ACC112 (cell line): ENCODE measurements around the gene KIF1C.

Experiments
- H2AFZ ChIP-seq: fragments of 200-600 bp; sonication (generic); one replicate; pipeline ENCODE4 v1.6.0; 2017; ENCODE audit warnings: antibody characterized with exemption, low read length; ENCODE audit not compliant: unreplicated experiment
- H3K27ac ChIP-seq: fragments of 200-600 bp; sonication (generic); 2 replicates; pipeline ENCODE4 v1.5.1; 2014; ENCODE audit warnings: low read depth, mild to moderate bottlenecking, antibody characterized with exemption, low read length, moderate library complexity
- H3K27me3 ChIP-seq: fragments of 200-600 bp; sonication (generic); 2 replicates; pipeline ENCODE4 v1.6.1; 2014; ENCODE audit warnings: mild to moderate bottlenecking, antibody characterized with exemption, low read length, moderate library complexity, mixed read lengths; ENCODE audit not compliant: insufficient read depth
- H3K36me3 ChIP-seq: fragments of 200-600 bp; sonication (generic); 2 replicates; pipeline ENCODE4 v1.6.1; 2016; ENCODE audit warnings: mild to moderate bottlenecking, antibody characterized with exemption, low read length, moderate library complexity, mixed read lengths; ENCODE audit not compliant: insufficient read depth
- H3K4me1 ChIP-seq: fragments of 200-600 bp; sonication (generic); one replicate; pipeline ENCODE4 v1.6.1; 2016; ENCODE audit warnings: low read length, mixed read lengths; ENCODE audit not compliant: insufficient read depth, unreplicated experiment, control insufficient read depth
- H3K4me3 ChIP-seq: fragments of 200-600 bp; sonication (generic); 2 replicates; pipeline ENCODE4 v1.5.1; 2014; ENCODE audit warnings: mild to moderate bottlenecking, low read depth, low read length
- H3K79me2 ChIP-seq: fragments of 200-600 bp; sonication (generic); one replicate; pipeline ENCODE4 v1.6.0; 2016; ENCODE audit warnings: low read length; ENCODE audit not compliant: control insufficient read depth, unreplicated experiment, insufficient read depth

The KIF1C gene

DNA sequence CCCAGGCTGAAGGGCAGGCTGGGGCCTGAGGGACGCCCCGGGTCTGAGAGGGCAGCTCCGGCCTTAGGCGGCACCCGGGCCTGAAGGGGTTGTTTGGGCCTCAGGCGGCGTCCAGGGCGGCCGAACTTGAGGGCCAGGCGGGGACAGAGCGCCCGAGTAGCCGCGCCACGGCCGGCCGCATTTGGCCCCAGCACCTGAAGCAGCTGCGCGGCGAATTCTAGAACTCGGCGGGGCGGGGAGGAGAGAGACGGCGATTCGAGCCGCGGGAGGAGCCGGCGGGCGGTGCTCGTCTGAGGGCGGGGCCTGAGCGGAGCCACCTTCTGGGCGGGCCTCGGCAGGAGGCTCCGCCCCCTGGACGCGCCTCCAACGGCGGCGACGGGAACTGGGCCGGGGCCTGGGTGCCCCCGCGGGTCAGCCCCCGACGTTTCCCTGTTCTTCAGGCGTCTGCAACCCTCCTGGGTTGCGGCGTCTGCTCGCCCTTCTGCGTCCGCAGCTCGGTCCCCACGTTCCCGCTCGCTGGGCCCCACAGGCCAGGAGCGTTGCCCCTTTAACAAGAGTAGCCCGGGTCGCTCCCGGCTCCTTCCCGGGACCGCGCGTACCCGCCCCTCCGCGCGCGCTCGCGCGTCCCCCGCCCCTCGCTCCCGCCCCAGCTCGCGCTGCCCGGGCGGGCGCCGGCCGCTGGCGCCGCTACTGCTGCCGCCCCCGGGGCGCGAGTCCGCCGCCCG, at the start of gene KIF1C, which contains the start of gene INCA1:
KIF1C (plus strand) TSS at position 649 of the 725 bp plus-strand sequence. CDS start 2,297 bp downstream, outside the sequence.
INCA1 (minus strand) TSS at position 221 of the 725 bp plus-strand sequence. CDS start 3,085 bp downstream, outside the sequence.
- Histone ChIP-seq H3K79me2 (peaks cover 38% of the 10 kb centered on the region), H3K27ac (peak within 1 kb of the TSS; percentile 55), H3K27me3 (no peaks in the 10 kb centered on the region), H3K4me1 (peaks cover 19% of the 10 kb centered on the region), H2AFZ (peak within 1 kb of the TSS; percentile 92), H3K36me3 (peaks cover 14% of the 10 kb centered on the region; the same call in 1 of the 2 replicates), H3K4me3 (peak within 1 kb of the TSS; percentile 98)

DNA sequence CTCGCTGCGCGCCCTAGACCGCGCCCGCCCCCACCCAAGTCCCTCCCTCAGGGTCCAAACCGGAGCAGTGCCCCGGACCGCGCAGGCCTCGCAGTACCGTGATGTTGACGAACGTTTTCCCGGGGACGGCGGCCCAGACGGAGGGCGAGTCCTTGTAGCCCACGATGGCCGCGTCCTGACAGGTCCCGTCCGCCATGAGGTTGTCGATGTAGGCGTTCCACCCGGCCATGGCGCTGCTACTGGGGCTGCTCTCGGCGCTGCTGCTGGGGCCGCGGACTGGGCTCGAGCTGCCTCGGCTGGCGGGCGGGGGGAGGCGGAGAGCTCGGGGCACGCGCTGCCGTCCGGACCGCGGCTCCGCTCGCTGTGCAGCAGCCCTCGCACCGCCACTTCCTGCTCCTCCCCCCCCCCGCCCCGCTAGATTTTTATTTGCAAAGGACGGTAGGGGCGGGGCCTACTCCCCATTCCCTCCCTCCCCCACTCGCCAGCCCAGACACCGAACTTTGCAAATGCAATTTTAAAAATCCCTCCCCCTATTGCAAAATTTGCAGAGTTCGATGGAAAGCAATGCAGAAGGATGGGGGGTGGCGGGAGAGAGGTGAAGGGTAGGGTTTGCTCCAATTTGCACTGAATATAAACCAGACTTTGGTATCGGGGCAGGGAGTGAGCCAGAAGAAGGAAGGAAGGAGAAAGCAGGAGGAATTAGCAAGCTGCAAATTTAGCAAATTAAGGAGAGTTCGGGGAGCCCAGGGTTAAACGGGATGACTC, 49.4 kb upstream of the KIF1C start, which contains the start of gene PFN1:
PFN1 (minus strand) TSS at position 365 of the 765 bp plus-strand sequence; CDS start at position 229, 136 bp downstream.
- Histone ChIP-seq H3K36me3 (peaks cover 16% of the 10 kb centered on the region; the same call in 1 of the 2 replicates), H3K27ac (peak within 1 kb of the TSS; percentile 94), H3K4me1 (peaks cover 38% of the 10 kb centered on the region), H3K4me3 (peak within 1 kb of the TSS; percentile 90), H3K27me3 (no peaks in the 10 kb centered on the region), H3K79me2 (peaks cover 47% of the 10 kb centered on the region), H2AFZ (peak within 1 kb of the TSS; percentile 77)

DNA sequence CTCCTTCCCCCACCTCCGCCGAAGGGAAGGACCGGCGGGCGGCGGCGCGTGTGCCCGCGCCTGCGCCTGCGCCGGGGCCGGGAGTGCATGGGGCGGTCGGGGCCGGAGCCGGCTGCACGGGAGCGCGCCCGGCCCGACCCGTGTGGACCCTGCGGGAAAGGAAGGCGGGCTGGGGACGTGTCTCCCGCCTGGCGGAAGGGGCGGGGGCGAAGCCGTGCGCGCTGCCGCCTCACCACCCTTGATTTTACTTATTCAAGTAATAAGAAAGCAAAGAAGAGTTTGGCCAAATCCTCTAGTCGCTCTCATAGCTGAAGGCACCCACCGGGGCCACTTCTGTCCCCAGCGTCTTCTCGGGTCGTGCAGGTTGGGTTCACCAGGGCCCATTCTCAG, 48.8 kb upstream of the KIF1C start:
- Histone ChIP-seq H3K36me3 (peaks cover 16% of the 10 kb centered on the region; the same call in 1 of the 2 replicates), H3K79me2 (peaks cover 43% of the 10 kb centered on the region), H2AFZ (peak overlapping the region; percentile 77), H3K27me3 (no peaks in the 10 kb centered on the region), H3K4me3 (peak overlapping the region; percentile 90), H3K27ac (peak overlapping the region; percentile 94), H3K4me1 (peaks cover 42% of the 10 kb centered on the region)

DNA sequence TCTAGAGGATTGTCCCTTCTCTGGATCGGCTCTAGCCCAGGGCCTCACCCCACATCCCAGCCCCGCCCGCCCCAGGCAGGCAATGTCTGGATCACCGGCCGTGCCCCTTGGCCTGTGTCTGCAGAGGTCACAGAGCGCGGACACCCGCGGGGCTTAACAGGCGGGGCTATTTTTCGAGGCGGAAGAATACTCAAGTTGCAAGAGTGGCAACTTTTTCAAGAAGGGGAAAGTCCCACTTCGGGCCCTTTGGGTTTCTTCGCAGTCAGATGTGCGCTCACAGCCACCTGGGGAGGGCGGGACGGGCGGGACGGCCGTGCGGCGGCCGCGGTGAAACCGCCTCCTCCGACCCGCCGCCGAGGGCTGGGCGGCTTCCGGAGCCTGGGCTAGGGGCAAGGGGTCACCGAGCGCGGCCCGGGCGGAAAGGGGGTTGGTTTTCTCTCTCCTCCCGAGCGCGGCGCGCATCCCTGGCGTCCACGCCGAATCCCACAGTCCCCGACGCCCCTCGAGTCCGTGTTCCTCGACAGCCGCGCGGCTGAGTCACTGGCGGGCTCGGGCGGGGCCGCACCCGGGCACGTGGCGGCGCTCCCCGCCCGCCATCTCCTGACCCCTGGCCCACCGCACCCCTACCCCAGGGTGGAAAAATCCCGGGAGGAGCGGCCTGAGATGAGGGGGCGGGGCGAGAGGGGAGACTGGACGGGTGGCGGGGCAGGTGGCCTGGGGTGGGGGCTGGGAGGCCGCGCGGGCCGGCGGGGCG, 48.3 kb upstream of the KIF1C start:
- peaks cover 37% of the 10 kb centered on the region for H3K79me2 ChIP-seq
- H2AFZ ChIP-seq: peak overlapping the region; percentile 77

DNA sequence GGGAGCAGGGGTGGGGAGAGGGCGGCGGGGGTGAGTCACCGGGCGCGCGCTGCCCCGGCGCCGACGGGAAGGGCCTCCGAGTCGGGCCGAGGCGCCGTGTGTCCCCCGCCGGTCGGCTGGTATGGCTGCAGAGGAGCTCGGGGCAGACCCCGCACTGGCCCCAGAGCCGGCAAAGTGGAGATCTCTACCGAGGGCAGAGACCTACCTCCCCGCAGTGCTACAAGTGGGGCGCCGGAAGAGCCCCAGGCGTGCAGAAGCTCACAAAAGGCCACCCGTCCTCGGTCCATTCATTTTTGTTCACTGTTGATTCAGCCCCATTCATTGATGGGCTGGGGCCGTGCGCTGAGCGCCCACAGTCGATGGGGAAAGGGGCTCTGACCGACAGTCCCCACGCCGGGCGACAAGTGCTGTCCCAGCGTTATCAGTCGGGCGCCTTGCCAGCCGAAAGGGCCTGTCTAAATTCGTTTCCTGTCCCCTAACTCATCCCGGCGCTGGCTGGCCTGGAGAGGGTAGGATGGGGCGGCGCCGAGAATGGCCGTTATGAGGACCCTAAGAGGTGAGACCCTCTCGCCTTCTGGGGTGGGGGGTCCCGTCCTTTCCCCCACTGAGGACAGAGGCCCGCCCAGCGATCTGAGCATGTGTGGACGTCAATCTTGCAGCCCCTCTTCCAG, 47.5 kb upstream of the KIF1C start:
- peaks cover 31% of the 10 kb centered on the region for H3K79me2 ChIP-seq
- H3K27me3 ChIP-seq: no peaks in the 10 kb centered on the region
- peak overlapping the region; percentile 94 for H3K27ac ChIP-seq
- peaks cover 35% of the 10 kb centered on the region for H3K4me1 ChIP-seq
- H3K36me3 ChIP-seq: peaks cover 16% of the 10 kb centered on the region; the same call in 1 of the 2 replicates
- H2AFZ ChIP-seq: peak overlapping the region; percentile 42
- peak overlapping the region; percentile 90 for H3K4me3 ChIP-seq

More for the DNA sequence above, 48.3 kb upstream of the KIF1C start:
- Histone ChIP-seq H3K4me1 (peaks cover 41% of the 10 kb centered on the region), H3K4me3 (peak overlapping the region; percentile 90), H3K27me3 (no peaks in the 10 kb centered on the region), H3K27ac (peak overlapping the region; percentile 94), H3K36me3 (peaks cover 16% of the 10 kb centered on the region; the same call in 1 of the 2 replicates)

DNA sequence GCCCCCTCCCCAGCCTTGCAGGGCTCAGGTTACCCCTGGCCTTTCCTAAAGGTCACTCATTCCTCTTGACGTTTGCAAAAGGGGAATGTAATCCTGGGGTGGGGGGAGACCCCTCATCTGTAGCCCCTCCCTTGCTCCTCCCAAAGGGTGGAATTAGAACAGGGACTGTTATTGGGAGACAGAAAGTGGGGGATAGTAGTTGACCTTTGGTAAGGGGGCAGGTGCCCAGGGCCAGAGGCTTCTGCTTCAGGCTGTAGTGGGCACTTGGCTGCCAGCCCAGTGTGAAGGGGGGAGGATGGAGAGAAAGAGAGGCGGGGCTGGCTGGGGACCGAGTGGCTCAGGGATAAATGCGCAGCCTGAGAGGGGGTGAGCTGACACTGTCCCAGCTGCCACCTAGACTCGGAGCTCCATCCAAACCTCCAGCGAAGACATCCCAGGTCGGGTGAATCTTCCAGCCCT, 47.0 kb upstream of the KIF1C start, which contains the start of gene ENO3:
ENO3 (plus strand) TSS at position 374 of the 459 bp plus-strand sequence. CDS start 711 bp downstream, outside the sequence.
- H3K4me3 ChIP-seq: peak within 1 kb of the TSS; percentile 90
- no peaks in the 10 kb centered on the region for H3K27me3 ChIP-seq
- H2AFZ ChIP-seq: peak within 1 kb of the TSS; percentile 42
- peaks cover 26% of the 10 kb centered on the region for H3K79me2 ChIP-seq
- peak within 1 kb of the TSS; percentile 94 for H3K27ac ChIP-seq
- H3K4me1 ChIP-seq: peaks cover 30% of the 10 kb centered on the region
- peaks cover 16% of the 10 kb centered on the region; the same call in 1 of the 2 replicates for H3K36me3 ChIP-seq

DNA sequence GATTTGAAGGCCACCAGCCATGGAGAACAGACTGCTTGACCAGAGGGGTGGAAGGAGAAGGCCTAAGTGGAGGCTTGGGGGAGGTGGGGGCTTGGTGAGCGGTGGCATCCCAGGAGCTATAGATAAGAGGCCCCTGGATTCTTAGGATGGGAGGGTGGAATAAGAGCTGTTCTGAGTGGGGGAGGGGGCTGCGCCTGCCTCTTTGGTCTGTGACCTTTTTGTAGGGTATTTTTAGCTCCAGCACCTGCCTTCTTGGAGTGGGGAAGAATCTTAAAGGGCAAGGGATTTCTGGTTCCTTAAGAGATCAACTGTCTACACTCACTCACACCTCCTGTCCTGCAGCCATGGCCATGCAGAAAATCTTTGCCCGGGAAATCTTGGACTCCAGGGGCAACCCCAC, 46.3 kb upstream of the KIF1C start:
- H3K4me3 ChIP-seq: no peak overlapping the region
- peaks cover 24% of the 10 kb centered on the region for H3K4me1 ChIP-seq
- no peak overlapping the region for H2AFZ ChIP-seq
- H3K79me2 ChIP-seq: peaks cover 19% of the 10 kb centered on the region
- no peak overlapping the region for H3K27ac ChIP-seq
- no peaks in the 10 kb centered on the region for H3K27me3 ChIP-seq
- H3K36me3 ChIP-seq: peaks cover 12% of the 10 kb centered on the region; the same call in 1 of the 2 replicates

DNA sequence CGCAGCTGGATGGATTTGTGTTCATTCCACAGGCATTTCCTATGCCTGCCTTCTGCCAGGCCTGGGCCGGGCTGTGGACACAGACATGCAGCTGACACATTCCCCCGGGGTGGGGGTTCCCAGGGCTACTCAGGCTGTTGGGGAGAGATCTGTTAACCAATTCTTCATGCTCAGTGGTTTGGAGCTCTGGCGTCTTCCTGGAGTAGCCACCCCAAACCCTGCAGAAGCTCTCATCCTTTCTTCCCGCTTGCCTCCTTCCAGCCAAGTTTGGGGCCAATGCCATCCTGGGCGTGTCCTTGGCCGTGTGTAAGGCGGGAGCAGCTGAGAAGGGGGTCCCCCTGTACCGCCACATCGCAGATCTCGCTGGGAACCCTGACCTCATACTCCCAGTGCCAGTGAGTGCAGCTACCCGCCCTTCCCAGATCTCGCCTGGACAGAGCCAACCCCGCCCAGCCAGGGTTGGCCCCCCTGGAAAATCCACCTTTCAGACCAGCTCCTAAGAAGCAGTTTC, 44.2 kb upstream of the KIF1C start:
- Histone ChIP-seq H3K79me2 (no peaks in the 10 kb centered on the region), H3K27me3 (no peaks in the 10 kb centered on the region), H3K36me3 (no peaks in the 10 kb centered on the region), H3K4me1 (peaks cover 24% of the 10 kb centered on the region), H2AFZ (no peak overlapping the region), H3K27ac (peak overlapping the region; percentile 31), H3K4me3 (no peak overlapping the region)

DNA sequence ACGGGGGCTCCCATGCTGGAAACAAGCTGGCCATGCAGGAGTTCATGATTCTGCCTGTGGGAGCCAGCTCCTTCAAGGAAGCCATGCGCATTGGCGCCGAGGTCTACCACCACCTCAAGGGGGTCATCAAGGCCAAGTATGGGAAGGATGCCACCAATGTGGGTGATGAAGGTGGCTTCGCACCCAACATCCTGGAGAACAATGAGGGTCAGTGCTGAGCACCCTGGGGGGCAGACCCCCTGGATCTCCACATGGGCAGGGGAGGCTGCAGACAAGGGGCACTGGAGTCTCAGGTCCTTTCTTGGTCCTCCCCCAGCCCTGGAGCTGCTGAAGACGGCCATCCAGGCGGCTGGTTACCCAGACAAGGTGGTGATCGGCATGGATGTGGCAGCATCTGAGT, 42.7 kb upstream of the KIF1C start:
- peaks cover 24% of the 10 kb centered on the region for H3K4me1 ChIP-seq
- 0 out of 2 replicates have a peak, but pooled peaks cover 4% of the 10 kb centered on the region for H3K36me3 ChIP-seq
- no peaks in the 10 kb centered on the region for H3K27me3 ChIP-seq
- H3K27ac ChIP-seq: no peak overlapping the region
- no peaks in the 10 kb centered on the region for H3K79me2 ChIP-seq
- no peak overlapping the region for H3K4me3 ChIP-seq
- no peak overlapping the region for H2AFZ ChIP-seq
